HuH-7.5 (cell line): ENCODE results near the gene MAPK8IP3.

ENCODE experiments used
- DNase-seq: peaks from one replicate; pipeline ENCODE4 v3.0.0; 2011; ENCODE audit warnings: low spot score

MAPK8IP3 gene

DNA sequence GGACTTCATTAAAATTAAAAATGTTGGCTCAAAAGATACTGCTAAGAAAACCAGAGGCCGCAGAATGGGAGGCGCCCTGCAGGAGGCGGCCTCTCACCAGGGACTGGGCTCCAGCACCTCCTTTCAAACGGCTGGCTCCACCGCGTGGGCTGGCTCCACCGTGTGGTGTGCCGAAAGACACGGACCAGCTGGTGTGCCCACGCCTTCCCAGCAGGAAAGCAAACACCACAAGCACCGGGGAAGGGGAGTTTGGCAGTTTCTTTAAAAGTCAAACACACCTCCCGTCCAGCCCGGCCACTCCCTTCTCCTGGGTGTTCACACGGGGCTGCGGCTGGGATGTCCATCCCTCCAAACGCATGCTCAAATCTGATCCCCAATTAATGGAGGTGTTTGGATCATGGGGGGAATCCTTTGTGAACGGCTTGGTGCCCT, 106.8 kb downstream of the MAPK8IP3 start:
- peak; percentile 63 for DNase-seq

DNA sequence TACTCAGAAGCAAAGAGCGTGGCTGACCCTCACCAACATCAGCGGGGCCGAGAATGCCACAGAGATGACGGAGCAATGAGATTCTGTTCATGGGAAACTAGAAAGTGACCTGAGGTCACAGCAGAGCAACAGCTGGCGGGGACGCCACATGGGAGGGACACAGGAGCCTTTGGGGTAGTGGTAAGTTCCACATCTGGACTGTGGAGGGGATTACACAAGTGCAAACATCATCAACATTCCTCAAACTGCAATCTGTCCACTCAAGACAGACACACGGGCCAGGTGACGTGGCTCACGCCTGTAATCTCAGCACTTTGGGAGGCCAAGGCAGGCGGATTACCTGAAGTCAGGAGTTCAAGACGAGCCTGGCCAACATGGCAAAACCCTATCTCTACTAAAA, 109.5 kb downstream of the MAPK8IP3 start:
- DNase-seq, result no peak

DNA sequence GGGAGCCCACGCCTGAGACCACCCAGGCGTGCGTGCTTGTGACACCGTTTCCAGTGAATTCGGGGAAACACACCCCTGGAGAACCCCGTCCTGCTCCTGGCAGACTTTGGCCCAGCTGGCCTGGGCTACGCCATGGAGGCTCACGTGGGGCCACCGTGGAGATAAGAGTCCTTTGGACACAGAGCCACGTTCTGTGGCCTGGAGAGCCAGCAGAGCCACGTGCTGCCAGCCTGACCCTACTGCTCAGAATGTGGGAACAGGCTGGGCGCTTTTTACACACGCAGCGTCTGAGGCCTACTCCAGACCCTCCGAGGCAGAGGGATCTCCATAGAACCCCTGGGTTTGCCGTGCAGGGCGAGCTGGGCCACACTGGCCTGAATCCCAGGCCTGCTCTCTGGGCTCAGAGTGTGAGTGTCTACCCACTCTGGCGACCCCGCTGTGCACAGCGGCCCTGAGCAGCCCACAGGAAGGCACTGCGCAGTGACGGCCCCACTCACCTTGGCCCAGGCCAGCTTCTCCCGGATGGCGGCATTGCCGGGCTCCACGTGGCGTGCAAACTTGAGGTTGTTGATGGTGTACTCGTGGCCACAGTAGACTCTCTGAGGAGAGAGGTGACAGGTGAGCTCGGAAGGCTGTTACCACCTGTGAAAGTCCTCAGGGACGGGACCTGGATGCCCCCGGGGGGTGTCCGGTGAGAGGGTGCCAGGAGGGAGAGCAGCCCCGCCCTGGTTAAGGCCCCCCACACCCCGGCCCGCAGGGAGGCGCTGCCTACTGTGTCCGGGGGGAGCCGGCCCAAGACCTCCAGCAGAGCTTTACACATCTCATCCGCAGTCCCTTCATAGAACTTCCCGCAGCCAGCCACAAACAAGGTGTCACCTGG, 110.6 kb downstream of the MAPK8IP3 start:
- DNase-seq, result no peak

DNA sequence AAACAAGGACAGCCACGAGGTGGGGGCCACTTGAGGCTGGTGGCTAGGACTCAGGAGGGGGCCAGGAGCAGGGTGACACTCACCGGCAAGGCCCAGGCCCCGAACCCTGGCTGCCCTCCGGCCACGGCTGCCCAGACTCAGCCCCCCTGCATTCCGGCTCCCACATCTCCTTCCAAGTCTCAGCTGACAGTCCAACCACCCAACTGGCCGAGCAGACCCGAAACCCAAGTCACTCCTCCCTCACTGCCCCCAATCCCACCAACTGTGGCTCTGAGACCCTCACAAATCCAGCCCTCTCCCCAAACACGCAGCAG, 111.2 kb downstream of the MAPK8IP3 start:
- DNase-seq, result no peak

DNA sequence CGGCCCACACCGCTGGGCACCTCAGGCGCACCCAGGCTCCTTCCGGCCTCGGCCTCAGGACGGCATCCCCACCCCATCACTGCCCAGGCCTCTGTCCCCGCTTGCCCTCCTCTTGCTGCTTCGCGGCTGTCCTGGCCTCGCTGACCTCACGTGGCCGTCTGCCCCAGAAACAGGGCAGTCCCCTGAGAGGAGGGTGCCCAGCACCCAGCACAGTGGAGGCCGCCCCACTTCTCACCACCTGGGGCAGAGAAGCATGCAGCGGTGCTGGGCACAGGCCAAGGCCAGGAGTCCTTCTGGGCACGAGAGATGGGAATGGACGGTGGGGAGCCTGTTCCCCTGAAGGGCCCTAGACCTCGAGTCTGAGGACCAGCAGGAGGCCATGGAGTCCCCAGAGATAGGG, 111.7 kb downstream of the MAPK8IP3 start:
- DNase-seq, result no peak

DNA sequence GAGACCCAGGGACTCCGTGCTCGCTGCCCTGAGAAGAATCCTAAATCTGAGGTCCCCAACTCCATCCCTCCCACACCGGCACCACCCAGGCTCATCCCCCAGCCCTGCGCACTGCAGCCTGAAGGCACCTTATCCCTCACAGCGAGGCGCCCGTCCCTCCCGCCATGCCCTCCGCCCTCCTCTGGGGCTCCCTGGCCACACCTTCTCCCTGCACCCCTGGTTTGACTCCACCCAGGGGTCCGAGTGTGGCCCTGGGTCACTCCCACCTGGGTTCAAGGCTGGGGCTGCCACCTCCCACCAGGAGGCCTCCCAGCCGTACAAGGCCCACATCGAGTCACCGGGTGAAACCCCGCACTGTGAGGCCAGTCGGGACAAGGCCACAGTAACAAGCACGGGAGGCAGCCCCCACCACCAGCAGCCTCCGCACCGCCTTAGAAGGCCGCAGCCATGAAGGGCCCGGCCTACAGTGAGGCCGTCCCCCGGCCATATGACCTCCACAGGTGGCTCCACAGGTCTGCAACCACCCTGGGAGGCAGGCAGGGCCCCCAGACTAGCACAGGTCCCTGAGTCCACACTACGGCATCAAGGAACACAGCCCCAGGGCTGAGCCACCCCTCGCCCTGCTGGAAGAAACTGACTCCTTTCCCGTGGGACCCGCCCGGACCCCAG, 112.3 kb downstream of the MAPK8IP3 start:
- DNase-seq, result no peak

DNA sequence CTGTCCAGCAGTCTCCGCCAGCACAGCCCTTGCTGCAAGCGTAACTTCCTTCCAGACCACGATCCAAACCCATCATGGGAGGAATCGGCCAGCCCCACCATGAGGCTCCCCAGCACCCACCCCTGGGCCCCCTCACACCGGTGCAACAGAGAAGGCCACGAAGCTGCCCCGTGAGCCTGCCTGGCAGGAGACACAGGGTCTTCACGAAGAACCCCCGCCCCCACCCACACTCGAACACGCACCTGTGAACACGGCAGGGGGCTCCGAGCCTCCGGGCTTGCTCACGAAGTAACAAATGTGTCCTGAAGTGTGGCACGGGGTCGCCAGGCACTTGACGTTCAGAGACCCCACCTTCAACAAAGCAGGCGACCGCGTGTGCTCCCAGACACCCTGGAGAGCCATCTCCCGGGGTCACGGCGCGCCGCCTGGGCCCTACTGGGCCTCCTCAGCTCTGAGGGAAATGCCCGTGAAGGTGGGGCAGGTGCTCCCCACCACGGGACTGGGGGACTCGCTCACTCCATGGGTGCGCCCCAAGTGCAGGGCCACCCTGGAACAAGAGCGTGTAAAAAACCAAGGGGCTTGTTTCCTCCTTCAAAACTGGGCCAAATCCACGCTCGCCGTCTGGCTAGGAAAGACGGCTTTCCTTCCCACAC, 113.0 kb downstream of the MAPK8IP3 start:
- no peak for DNase-seq

DNA sequence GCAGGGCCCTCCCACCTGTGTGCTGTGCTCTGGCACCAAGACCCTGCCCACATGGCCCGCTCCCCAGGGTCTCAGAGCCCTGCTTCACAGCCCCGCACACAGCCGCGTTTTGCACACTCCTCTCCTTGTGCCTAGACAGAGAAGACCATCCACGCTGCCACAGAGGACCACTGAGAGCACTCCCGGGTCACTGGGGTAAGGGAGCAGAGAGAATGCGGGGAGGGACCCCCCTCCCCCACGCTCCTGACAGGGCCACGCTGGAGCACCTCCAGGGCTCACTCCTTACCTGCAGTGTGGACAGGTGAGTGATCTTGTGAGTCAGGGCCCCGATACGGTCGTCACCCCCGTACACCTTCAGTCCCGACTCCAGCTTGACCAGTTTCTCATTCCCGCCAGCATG, 113.6 kb downstream of the MAPK8IP3 start:
- no peak for DNase-seq
